Hematopoietic multipotent progenitor cell treated with erythropoietin and hydrocortisone succinate and interleukin-3 and kit ligand, for 17 days (in vitro differentiated cells): ENCODE measurements around the gene THEMIS.
"Not testable (repeated sequence)": the region's sequence is repeated elsewhere in the genome, so short reads cannot be mapped to it uniquely, and the experiment has no call there.

Experiments used
- DNase-seq: peaks from one replicate; pipeline ENCODE4 v3.0.0-alpha.2; 2015; ENCODE audit warnings: low spot score

THEMIS gene

GRCh38 chr6:127718694-127719093 lies 182.2 kb downstream of the THEMIS start:
- DNase-seq, result no peak

- DNase-seq, result no peak
Observed at GRCh38 chr6:127717384-127717783, 183.5 kb downstream of the THEMIS start.

- DNase-seq, result no peak
Observed at GRCh38 chr6:127716465-127716864, 184.4 kb downstream of the THEMIS start.

- no peak for DNase-seq
Observed at GRCh38 chr6:127710668-127711067, 190.2 kb downstream of the THEMIS start.

- no peak for DNase-seq
Observed at GRCh38 chr6:127706216-127706615, 194.6 kb downstream of the THEMIS start.

- DNase-seq, result no peak
Observed at GRCh38 chr6:127695108-127695507, 205.8 kb downstream of the THEMIS start.

- DNase-seq, result no peak
Observed at GRCh38 chr6:127691146-127691545, 209.7 kb downstream of the THEMIS start.

GRCh38 chr6:127690588-127690987 lies 210.3 kb downstream of the THEMIS start:
- no peak for DNase-seq

- DNase-seq, result no peak
Observed at GRCh38 chr6:127690092-127690491, 210.8 kb downstream of the THEMIS start.

GRCh38 chr6:127687490-127687889 lies 213.4 kb downstream of the THEMIS start:
- not testable (repeated sequence) for DNase-seq

- no peak for DNase-seq
Observed at GRCh38 chr6:127686084-127686483, 214.8 kb downstream of the THEMIS start.

- DNase-seq, result no peak
Observed at GRCh38 chr6:127684501-127684900, 216.4 kb downstream of the THEMIS start.
